K562 (cell line): Measurements from ENCODE around the gene CFAP54. TPM values are rescaled to one million over a fixed set of nuclear protein-coding genes. Genes with fewer than 3 reads are reported as not detected.

Experiments
- ATAC-seq: fragments of 200-7000 bp; cut with Tn5 transposase; 3 replicates; pipeline ENCODE4 v1.9.1; 2020; ENCODE audit warnings: moderate library complexity
- BruUV-seq: library from RNA; stranded (reverse); fragments of 400-500 nt; replicated peaks from 2 replicates; lab custom pipeline; 2021; lab: Mats Ljungman, UMichigan
- CTCF ChIA-PET: fragments of 300-600 bp; formaldehyde crosslinking; extraction: SDS; loops from one replicate; lab custom pipeline; 2021; ENCODE audit warnings: low intra/inter-chr PET ratio; lab: Yijun Ruan, JAX
- POLR2A ChIA-PET: fragments of 300-600, 350-650 bp; sonication (Branson Sonifier 250); formaldehyde crosslinking; extraction: SDS; loops from one replicate; lab custom pipeline; 2021; ENCODE audit warnings: antibody characterized with exemption, inconsistent platforms; lab: Yijun Ruan, JAX
- DNase-seq, 4 experiments: peaks; one replicate each; pipeline versions ENCODE4 v3.0.0 to v3.0.0-alpha.2; 2011 to 2018; ENCODE audit warnings: low spot score in 3 of 4, mixed read lengths in 3 of 4; ENCODE audit errors: extremely low read depth in 1 of 4
- FAIRE-seq: peaks from 2 replicates; lab custom pipeline; 2011; peaks lifted over from hg19 to GRCh38; lab: Jason Lieb, UNC
- H2AFZ ChIP-seq: 2 replicates; pipeline ENCODE4 v1.6.0; 2011; ENCODE audit warnings: low read depth, low read length, control low read depth, inconsistent platforms
- H3K27ac ChIP-seq: fragments of 200-600 bp; 3 replicates; pipeline ENCODE4 v1.8.0; 2011; ENCODE audit warnings: low read depth, mild to moderate bottlenecking, control low read depth, inconsistent platforms, low read length, moderate library complexity, mixed read lengths; ENCODE audit errors: extremely low read depth
- H3K27me3 ChIP-seq, 2 experiments: fragments of 300-600 bp in 1 of 2; 2 replicates in 1 of 2; 3 replicates in 1 of 2; pipeline versions ENCODE4 v1.6.0 to v1.8.0; 2011; ENCODE audit warnings: inconsistent platforms in 2 of 2, low read length in 2 of 2, mild to moderate bottlenecking in 1 of 2, mixed read lengths in 1 of 2, moderate library complexity in 1 of 2; ENCODE audit not compliant: control insufficient read depth in 2 of 2, insufficient read depth in 2 of 2
- H3K36me3 ChIP-seq: fragments of 300-600 bp; 3 replicates; pipeline ENCODE4 v1.8.0; 2011; ENCODE audit warnings: mild to moderate bottlenecking, low read length, inconsistent platforms; ENCODE audit not compliant: control insufficient read depth, insufficient read depth
- H3K4me1 ChIP-seq, 2 experiments: fragments of 200-600 bp in 1 of 2; replicated peaks in 1 of 2; 2 replicates in 1 of 2; 3 replicates in 1 of 2; pipeline versions ENCODE4 v1.5.1 to v1.8.0; 2011; ENCODE audit warnings: inconsistent platforms in 2 of 2, low read length in 2 of 2, mild to moderate bottlenecking in 1 of 2, mixed read lengths in 1 of 2, moderate library complexity in 1 of 2; ENCODE audit not compliant: control insufficient read depth in 2 of 2, insufficient read depth in 2 of 2
- H3K4me2 ChIP-seq: 2 replicates; pipeline ENCODE4 v1.6.1; 2011; ENCODE audit warnings: low read length, control low read depth, inconsistent platforms, mixed read lengths; ENCODE audit not compliant: insufficient read depth
- H3K4me3 ChIP-seq: fragments of 200-600 bp; sonication (generic), shearing (Covaris generic); 2 replicates; pipeline ENCODE4 v1.5.1; 2016; ENCODE audit warnings: control low read depth, inconsistent platforms
- H3K79me2 ChIP-seq: fragments of 200-600 bp; 3 replicates; pipeline ENCODE4 v1.8.0; 2011; ENCODE audit warnings: low read length, inconsistent platforms; ENCODE audit not compliant: control insufficient read depth, insufficient read depth
- H3K9ac ChIP-seq, 2 experiments: 2 replicates each; pipeline versions ENCODE4 v1.6.0 to v1.6.1; 2011; ENCODE audit warnings: low read depth in 2 of 2, low read length in 2 of 2, control low read depth in 1 of 2, inconsistent platforms in 1 of 2, mild to moderate bottlenecking in 1 of 2, mixed read lengths in 1 of 2; ENCODE audit not compliant: insufficient read depth in 1 of 2
- H3K9me1 ChIP-seq: one replicate; pipeline ENCODE4 v1.6.0; 2011; ENCODE audit warnings: inconsistent platforms, mild to moderate bottlenecking, low read length, moderate library complexity; ENCODE audit not compliant: control insufficient read depth, insufficient read depth
- H3K9me3 ChIP-seq: replicated peaks from 2 replicates; pipeline ENCODE4 v1.5.1; 2011; ENCODE audit warnings: low read depth, low read length, inconsistent platforms; ENCODE audit not compliant: control insufficient read depth, insufficient read depth
- H4K20me1 ChIP-seq: replicated peaks from 2 replicates; pipeline ENCODE4 v1.6.1; 2011; ENCODE audit warnings: low read length, inconsistent platforms, mixed read lengths; ENCODE audit not compliant: control insufficient read depth, insufficient read depth
- ASH1L ChIP-seq: fragments of 450-650 bp; IDR thresholded peaks from 2 replicates; pipeline ENCODE4 v1.6.1; 2018; ENCODE audit warnings: borderline replicate concordance, mild to moderate bottlenecking, low read depth; ENCODE audit not compliant: partially characterized antibody
- ATF7 ChIP-seq: fragments of 450-650 bp; IDR thresholded peaks from 2 replicates; pipeline ENCODE4 v1.7.1; 2014; ENCODE audit warnings: mild to moderate bottlenecking, moderate library complexity
- CLOCK ChIP-seq: fragments of 250-450 bp; sonication (Bioruptor Pico); IDR thresholded peaks from 2 replicates; pipeline ENCODE4 v1.4.0; 2020; ENCODE audit warnings: mild to moderate bottlenecking, moderate library complexity, borderline replicate concordance
- DPF2 ChIP-seq: fragments of 450-650 bp; IDR thresholded peaks from 2 replicates; pipeline ENCODE4 v1.6.1; 2016
- ETS1 ChIP-seq: conservative IDR thresholded peaks from 2 replicates; pipeline ENCODE4 v1.6.1; 2011; ENCODE audit warnings: low read depth, mild to moderate bottlenecking, low read length; ENCODE audit not compliant: control insufficient read depth
- L3MBTL2 ChIP-seq: fragments of 450-650 bp; IDR thresholded peaks from 2 replicates; pipeline ENCODE4 v1.6.1; 2016; ENCODE audit warnings: mild to moderate bottlenecking, moderate library complexity
- MNT ChIP-seq, 2 experiments: fragments of 450-650 bp; conservative IDR thresholded peaks; 2 replicates each; pipeline ENCODE4 v1.6.1; 2017; ENCODE audit warnings: mild to moderate bottlenecking in 2 of 2, moderate library complexity in 2 of 2
- NCOA4 ChIP-seq: fragments of 450-650 bp; IDR thresholded peaks from 2 replicates; pipeline ENCODE4 v1.6.1; 2018; ENCODE audit warnings: mild to moderate bottlenecking; ENCODE audit not compliant: partially characterized antibody
- PYGO2 ChIP-seq: fragments of 450-650 bp; IDR thresholded peaks from 2 replicates; pipeline ENCODE4 v1.6.1; 2016; ENCODE audit warnings: mild to moderate bottlenecking, missing genetic modification characterization, moderate library complexity, missing compliant biosample characterization
- SMARCA4 ChIP-seq: fragments of 450-650 bp; IDR thresholded peaks from 2 replicates; pipeline ENCODE4 v1.6.1; 2016
- WHSC1 ChIP-seq: IDR thresholded peaks from one replicate; pipeline ENCODE4 v1.6.1; 2012; ENCODE audit warnings: low read length, control low read depth, inconsistent platforms
- WGBS: fragments of 100-300 bp; shearing (Covaris generic); methylation state at CpG from one replicate; pipeline ENCODE4 v1.1.6; 2016; ENCODE audit warnings: low coverage, mixed read lengths; ENCODE audit not compliant: insufficient coverage; ENCODE audit errors: missing lambda C conversion rate; 5-methylcytosine and 5-hydroxymethylcytosine counted together
- in situ Hi-C: fragments of 300-500 bp; cut with MboI; formaldehyde crosslinking; loops from 4 replicates; pipeline ENCODE4 v1.15.0; 2018; ENCODE audit warnings: inconsistent platforms, mixed read lengths
- intact Hi-C: fragments of 100-400 bp; cut with micrococcal nuclease; formaldehyde crosslinking; loops from 2 replicates; pipeline ENCODE4 v1.14.2; 2022
- polyA plus RNA-seq, 8 experiments: library from polyadenylated mRNA; depleted of rRNA in 4 of 8; stranded (reverse) in 5 of 8; unstranded in 3 of 8; fragments of >200 nt; fragmentation: Nextera tagmentation in 2 of 8; fragmentation: Illumina TruSeq in 1 of 8; extraction: Ambion mirVana in 2 of 8; extraction: Trizol in 1 of 8; gene quantifications; 2 replicates each; pipeline versions ENCODE4 v1.2.1 to v1.2.3, GENCODE V29; 2011 to 2014; ENCODE audit warnings: inconsistent platforms in 1 of 8, missing spikeins in 1 of 8
- total RNA-seq, 7 experiments: library from RNA; depleted of rRNA in 6 of 7; stranded (reverse); fragments of >200 nt in 6 of 7; fragmentation: Illumina TruSeq in 2 of 7; extraction: Trizol in 2 of 7; gene quantifications; 2 replicates each; pipeline versions ENCODE4 v1.2.1 to v1.2.3, GENCODE V29; 2011 to 2021; ENCODE audit warnings: low replicate concordance in 1 of 7
- TF ChIP-seq, protein P1 (sequence below): fragments of 250-450 bp; sonication (Bioruptor Pico); IDR thresholded peaks from 2 replicates; pipeline ENCODE4 v1.8.0; 2022; ENCODE audit warnings: inconsistent platforms
- TF ChIP-seq, protein P2 (sequence below): sonication (generic); formaldehyde crosslinking; IDR thresholded peaks from 2 replicates; pipeline ENCODE4 v1.9.0; 2022; ENCODE audit warnings: mild to moderate bottlenecking, missing genetic modification reagents

Gene CFAP54
- total and polyA plus RNA-seq, 9 of the 15 experiments (the other 6 are each of a cell fraction or from before 2014, with no cell fraction given), result 0.03 to 0.23 (median 0.10) TPM; not detected in 3

DNA sequence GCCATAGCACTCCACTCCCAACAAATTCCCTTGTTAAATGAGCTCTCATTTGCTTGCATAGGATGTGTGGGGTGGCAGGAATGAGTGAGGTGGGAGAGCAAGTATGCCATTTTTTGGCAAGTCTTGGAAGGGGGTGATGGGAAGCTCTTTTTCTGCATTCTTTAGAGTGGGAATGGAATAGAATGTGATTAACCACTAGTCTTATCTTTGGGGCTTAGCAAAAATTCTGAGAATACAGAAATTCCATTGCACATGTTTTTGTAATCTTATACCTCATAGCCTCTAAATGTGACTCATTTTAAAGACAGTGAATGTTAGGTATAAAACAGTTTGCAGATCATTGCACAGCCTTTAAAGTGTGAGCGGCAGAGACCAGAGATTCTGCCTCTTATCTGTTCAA, 389.3 kb downstream of the CFAP54 start:
- intact Hi-C loops, result no loop called here
- no peaks in the 10 kb centered on the region for H3K4me1 ChIP-seq
- H2AFZ ChIP-seq, result no peak overlapping the region
- ATAC-seq, result no peak
- WGBS, result 0% methylated on average over 1 of the region's 1 CpG
- no peaks in the 10 kb centered on the region for H3K9me1 ChIP-seq
- H3K79me2 ChIP-seq, result no peaks in the 10 kb centered on the region
- peaks cover 3 to 5% of the 10 kb centered on the region in 2 experiments; a peak in 2 of 5 replicates for H3K27me3 ChIP-seq
- no TSS peak for BruUV-seq
- no peak overlapping the region for H3K4me3 ChIP-seq
- FAIRE-seq, result no peak
- H3K9me3 ChIP-seq, result no peaks in the 10 kb centered on the region
- in situ Hi-C loops, result no loop called here
- H4K20me1 ChIP-seq, result no peaks in the 10 kb centered on the region
- TF ChIP-seq WHSC1 (no peak), SMARCA4 (no peak), L3MBTL2 (no peak), PYGO2 (tag) (no peak), NCOA4 (no peak), MNT (conservative IDR thresholded peaks at IDR 0.05) (no peak), CLOCK (no peak), ATF7 (no peak), ETS1 (no peak), DPF2 (no peak), ASH1L (no peak)
- TF ChIP-seq, protein P1, sequence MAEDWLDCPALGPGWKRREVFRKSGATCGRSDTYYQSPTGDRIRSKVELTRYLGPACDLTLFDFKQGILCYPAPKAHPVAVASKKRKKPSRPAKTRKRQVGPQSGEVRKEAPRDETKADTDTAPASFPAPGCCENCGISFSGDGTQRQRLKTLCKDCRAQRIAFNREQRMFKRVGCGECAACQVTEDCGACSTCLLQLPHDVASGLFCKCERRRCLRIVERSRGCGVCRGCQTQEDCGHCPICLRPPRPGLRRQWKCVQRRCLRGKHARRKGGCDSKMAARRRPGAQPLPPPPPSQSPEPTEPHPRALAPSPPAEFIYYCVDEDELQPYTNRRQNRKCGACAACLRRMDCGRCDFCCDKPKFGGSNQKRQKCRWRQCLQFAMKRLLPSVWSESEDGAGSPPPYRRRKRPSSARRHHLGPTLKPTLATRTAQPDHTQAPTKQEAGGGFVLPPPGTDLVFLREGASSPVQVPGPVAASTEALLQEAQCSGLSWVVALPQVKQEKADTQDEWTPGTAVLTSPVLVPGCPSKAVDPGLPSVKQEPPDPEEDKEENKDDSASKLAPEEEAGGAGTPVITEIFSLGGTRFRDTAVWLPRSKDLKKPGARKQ (CRISPR knock-in tag), result no peak
- TF ChIP-seq, protein P2, sequence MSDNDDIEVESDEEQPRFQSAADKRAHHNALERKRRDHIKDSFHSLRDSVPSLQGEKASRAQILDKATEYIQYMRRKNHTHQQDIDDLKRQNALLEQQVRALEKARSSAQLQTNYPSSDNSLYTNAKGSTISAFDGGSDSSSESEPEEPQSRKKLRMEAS (CRISPR knock-in tag), result no peak
- no peak for DNase-seq
- ChIA-PET CTCF (no interaction called here), POLR2A (interaction anchor here (1.0 kb wide), 1 partner anchor 15 kb away, joined by 4 read pairs; no protein-coding TSS in a partner anchor)
- no peaks in the 10 kb centered on the region for H3K36me3 ChIP-seq
- no peak overlapping the region for H3K27ac ChIP-seq
- no peak overlapping the region for H3K9ac ChIP-seq
- H3K4me2 ChIP-seq, result no peak overlapping the region
